KG1 (cell line): Measurements from ENCODE around the gene EMC1.
"Not testable (repeated sequence)": the region's sequence is repeated elsewhere in the genome, so short reads cannot be mapped to it uniquely, and the experiment has no call there.

ENCODE experiments used
- DNase-seq: peaks from one replicate; lab custom pipeline; 2025; lab: John Stamatoyannopoulos, UW

The EMC1 gene

DNA sequence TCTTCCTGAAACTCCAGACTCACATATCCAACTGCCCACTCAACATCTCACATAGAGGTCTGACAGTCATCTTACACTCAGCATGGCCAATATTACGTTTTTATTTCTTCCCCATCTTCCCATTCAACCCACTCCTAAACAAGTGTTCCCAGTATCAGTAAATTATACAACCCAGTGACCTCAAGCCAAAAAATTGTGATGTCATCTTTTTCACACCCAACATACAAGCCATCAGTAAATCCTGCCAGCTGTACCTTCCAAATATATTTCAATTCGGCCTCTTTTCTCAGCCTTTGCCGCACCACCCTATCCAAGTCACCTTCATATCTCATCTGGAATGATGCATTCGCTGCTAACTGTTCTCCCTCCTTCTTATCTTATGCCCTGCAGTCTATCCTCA is 60.9 kb downstream of the EMC1 start:
- no peak for DNase-seq

- DNase-seq: no peak
Observed at GRCh38 chr1:19189270-19189669, 62.1 kb downstream of the EMC1 start.

GRCh38 chr1:19187852-19188251 is 63.5 kb downstream of the EMC1 start:
- no peak for DNase-seq

DNA sequence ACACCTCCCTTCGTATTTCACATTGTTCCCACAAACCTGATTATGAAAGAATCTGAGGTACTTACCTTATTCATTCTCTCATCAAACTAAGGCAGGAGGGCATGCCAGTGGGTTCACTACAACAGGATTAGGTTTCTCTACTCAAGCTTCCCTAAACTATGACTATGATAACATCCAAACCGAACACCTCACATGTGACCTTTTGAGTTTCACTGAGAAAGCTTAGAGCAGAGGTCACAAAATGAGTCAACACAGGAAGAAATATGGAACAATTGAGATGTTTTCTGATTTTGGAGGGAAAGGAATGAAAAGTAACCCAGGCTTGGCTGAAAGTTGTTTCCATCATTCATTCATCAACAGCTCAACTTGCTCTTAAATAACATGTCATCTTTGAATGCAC is 65.3 kb downstream of the EMC1 start:
- DNase-seq: no peak

- no peak for DNase-seq
Observed at GRCh38 chr1:19182223-19182622, 69.1 kb downstream of the EMC1 start.

DNA sequence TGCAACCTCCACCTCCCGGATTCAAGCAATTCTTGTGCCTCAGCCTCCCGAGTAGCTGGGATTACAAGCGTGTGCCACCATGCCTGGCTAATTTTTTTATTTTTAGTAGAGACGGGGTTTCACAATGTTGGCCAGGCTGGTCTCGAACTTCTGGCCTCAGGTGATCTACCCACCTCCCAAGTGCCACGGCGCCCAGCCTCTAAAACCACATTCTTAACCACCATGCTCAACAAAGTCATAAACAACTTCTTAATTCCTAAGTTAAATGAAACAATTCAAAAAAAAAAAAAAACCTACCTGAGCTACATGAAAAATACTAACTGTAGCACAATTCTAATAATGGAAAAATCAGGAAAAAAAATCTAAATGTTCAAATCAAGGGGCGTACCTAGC is 71.1 kb downstream of the EMC1 start:
- not testable (repeated sequence) for DNase-seq

DNA sequence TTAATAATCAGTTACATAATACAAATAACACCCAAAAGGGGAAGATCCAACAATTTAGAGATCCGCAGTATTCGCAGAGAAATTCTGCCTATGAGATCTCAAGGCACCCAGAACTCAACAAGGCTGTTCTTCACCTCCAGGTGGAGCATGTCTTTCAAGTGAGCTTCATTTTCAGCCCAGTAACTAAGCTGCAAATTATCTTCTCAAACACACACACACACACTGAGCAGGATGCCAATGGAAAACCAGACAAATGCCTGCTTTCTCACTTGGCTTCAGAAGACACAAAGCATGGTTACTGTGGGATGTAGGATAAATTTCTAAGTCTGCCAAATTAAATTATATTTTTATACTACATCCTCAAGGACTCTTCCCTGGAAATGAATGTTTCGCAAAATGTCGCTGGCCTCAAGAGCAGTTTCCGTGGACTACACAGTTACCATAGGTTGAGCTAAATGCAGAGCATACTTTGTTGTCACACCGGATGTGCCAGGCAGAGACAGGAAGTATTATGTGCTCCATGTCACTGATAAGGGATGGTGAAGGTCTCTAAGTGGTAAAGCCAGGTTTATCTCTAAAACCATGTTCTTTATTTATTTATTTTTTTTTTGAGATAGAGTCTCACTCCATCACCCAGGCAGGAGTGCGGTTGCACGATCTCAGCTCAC is 71.6 kb downstream of the EMC1 start:
- DNase-seq: no peak

GRCh38 chr1:19178734-19179398 is 72.5 kb downstream of the EMC1 start:
- no peak for DNase-seq

DNA sequence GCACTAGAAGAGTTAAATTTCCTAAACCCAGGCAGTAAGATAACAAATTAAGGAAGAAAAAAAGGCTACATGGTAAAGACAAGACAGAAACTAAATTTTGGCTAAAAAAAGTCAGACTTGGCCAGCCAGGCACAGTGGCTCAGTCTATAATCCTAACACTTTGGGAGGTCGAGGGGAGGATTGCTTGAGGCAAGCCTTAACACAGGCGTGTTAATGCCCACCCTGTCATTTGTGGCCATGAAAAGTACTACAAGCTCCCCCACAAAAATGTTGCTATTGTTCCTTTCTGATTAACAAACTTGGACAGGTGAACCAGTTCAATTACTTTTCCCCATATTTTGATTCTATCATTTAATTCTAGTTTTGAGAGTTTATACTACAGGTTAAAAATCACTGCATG is 73.5 kb downstream of the EMC1 start:
- no peak for DNase-seq

GRCh38 chr1:19169642-19170041 is 81.7 kb downstream of the EMC1 start:
- no peak for DNase-seq

DNA sequence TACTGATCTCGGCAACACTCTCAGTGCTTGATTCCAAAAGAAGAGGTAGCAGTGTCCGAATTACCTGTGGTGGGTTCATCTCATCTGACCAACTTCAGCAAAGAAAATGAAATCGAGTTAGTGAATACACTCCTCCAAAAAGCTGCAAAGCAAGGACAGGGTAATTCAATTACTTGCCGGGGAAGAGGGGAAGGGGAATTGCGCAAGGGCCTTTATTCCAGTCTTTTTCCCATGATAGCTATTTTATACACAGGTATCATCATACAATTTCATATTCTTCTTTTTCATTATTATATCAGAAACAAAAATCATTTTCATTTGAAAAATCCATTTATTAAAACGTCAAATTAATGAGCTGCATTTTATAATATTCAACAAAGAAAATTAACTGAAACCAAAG is 84.2 kb downstream of the EMC1 start:
- DNase-seq: no peak

GRCh38 chr1:19166066-19166465 is 85.3 kb downstream of the EMC1 start:
- no peak for DNase-seq
